NCI-H2196 treated with DMSO at 0.1 percent for 48 hours (cell line): ENCODE data around the gene NXT2.
"Not testable (repeated sequence)": the region's sequence is repeated elsewhere in the genome, so short reads cannot be mapped to it uniquely, and the experiment has no call there.

Experiments
- DNase-seq: peaks from one replicate; lab custom pipeline; 2025; ENCODE audit not compliant: unreplicated experiment; lab: John Stamatoyannopoulos, UW

The NXT2 gene

GRCh38 chrX:109536439-109537323, at the start of gene NXT2:
NXT2 (plus strand) TSS chrX:109536844; CDS start chrX:109537007, 163 bp downstream.
- DNase-seq, result peak; percentile 75

GRCh38 chrX:109487640-109488039, 49.0 kb upstream of the NXT2 start:
- no peak for DNase-seq

- no peak for DNase-seq
These were observed 47.5 kb upstream of the NXT2 start for GRCh38 chrX:109489174-109489573.

DNA sequence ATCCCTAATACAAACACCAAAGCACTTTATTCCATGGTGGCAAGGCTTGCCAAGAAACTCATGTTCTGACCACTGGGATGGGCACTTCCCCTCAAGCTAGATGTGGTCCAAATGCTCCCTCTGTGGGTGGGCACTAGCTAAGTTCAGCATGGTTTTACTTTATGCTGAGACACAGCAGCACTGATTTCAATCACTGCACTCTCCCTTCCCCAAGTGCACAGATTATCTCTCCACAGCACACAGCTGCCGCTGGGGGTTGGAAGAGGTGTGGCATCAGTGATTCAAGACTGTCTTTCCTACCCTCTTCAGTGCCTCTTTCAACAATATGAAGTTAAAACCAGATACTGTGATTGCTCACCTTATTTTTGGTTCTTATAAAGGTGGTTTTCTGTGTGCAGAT, 38.2 kb upstream of the NXT2 start:
- no peak for DNase-seq

GRCh38 chrX:109501176-109501575, 35.5 kb upstream of the NXT2 start:
- DNase-seq, result no peak

DNA sequence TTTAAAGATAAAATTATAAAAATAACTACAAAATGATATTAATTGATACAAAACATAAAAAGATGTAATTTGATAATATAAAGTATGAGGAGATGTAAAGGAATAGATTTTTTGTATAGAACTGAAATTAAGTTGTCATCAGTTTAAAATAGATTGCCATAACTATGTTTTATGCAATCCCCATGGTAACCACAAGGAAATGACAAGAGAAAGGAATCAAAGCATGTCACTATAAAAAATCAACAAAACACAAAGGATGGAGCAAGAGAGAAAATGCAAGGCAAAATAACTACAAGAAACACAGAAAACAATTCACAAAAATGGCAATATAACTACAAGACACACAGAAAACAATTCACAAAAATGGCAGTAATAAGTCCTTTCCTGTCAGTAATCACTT, 27.7 kb upstream of the NXT2 start:
- no peak for DNase-seq

DNA sequence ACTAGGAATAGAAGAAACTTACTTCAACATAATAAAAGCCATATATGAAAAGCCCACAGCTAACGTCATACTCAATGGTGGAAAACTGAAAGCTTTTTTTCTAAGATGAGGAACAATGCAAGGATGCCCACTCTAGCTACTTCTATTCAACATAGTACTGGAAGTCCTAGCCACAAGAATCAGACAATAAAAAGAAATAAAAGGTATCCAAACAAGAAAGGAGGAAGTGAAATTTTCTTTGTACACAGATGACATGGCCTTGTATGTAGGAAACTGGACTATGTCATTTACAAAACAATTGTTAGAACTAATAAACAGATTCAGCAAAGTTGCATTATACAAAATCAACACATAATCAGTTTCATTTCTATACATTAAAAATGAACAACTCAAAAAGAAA, 25.5 kb upstream of the NXT2 start:
- DNase-seq, result no peak

DNA sequence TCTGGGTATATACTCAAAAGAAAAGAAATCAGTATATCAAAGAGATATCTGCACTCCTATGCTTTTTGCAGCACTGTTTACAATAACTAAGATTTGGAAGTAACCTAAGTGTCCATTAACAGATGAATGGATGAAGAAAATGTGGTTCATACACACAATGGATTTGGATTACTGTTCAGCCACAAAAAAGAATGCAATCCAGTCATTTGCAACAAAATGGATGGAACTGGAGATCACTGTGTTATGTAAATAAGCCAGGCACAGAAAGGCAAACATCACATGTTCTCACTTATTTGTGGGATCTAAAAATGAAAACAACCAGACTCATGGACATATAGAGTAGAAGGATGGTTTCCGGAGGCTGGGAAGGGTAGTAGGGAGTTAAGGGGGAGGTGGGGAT, 17.6 kb upstream of the NXT2 start:
- DNase-seq, result no peak

DNA sequence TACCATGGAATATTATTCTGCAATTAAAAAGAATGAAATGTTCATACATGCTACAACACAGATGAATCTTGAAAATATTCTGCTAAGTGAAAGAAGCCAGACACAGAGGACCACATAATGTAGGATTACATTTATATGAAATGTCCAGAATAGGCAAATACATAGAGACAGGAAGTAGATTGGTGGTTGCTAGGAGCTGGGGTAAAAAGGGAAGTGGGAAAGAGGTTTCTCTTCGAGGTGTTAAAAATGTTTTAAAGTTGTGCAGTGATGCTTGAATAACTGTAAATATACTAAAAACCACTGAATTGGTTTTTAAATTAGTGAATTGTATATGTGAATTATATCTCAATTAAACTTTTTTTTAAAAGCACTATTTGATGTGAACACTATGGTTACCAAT, 3.6 kb upstream of the NXT2 start:
- DNase-seq, result no peak

GRCh38 chrX:109533631-109534030, 3.0 kb upstream of the NXT2 start:
- DNase-seq, result no peak

- DNase-seq, result no peak
These were observed 1.7 kb upstream of the NXT2 start for GRCh38 chrX:109534933-109535332.

GRCh38 chrX:109535578-109535977, 1.1 kb upstream of the NXT2 start:
- no peak for DNase-seq

- DNase-seq, result no peak
These were observed 651 bp downstream of the NXT2 start for GRCh38 chrX:109537324-109537665.

GRCh38 chrX:109539007-109539406, 2.4 kb downstream of the NXT2 start:
- not testable (repeated sequence) for DNase-seq

GRCh38 chrX:109553862-109554261, 17.2 kb downstream of the NXT2 start:
- DNase-seq, result no peak

GRCh38 chrX:109576083-109576482, 39.4 kb downstream of the NXT2 start:
- DNase-seq, result not testable (repeated sequence)

DNA sequence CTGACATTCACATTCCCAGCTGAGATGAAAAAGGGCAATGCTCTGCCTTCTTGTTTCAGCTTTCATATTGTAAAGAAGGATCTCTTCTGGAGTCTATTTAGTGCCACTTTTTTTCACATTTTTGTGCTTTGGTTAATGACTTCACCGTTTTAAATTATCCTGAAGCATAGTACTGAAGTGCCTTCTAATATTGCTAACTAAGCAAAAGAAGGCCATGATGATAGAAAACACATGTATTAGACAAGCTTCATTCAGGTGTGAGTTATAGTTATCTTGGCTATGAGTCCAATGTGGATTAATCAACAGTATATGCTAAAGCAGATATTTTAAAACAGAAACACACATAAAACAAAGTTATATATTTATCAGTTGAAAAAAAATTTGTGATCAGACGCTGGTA, 40.4 kb downstream of the NXT2 start:
- DNase-seq, result no peak

DNA sequence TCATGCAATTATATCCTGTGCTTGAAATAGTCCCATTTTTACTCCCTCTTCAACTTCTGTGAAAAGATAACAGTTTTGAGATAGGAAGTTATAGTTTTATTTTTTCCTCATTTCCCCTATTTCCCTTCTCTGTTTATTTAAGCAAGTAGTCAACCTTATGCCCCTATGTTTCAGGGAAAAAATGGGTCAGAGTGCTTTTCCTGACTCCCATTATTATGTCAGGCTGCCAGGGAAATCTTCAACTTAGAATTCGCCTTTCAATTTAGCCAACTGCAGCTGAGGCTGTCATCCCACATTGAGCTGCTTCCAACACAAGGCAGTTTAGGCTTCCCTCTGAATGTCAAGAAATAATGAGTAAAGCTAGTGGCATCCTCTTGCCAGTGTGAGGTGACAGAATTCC, 42.3 kb downstream of the NXT2 start:
- no peak for DNase-seq

- no peak for DNase-seq
These were observed 48.8 kb downstream of the NXT2 start for GRCh38 chrX:109585488-109585887.

- no peak for DNase-seq
These were observed 53.5 kb downstream of the NXT2 start for GRCh38 chrX:109590176-109590575.
